ENCODE results near the gene ADCY10.
A peak's percentile ranks its signal among the peaks of the same experiment; 100 is the strongest.

The ADCY10 gene

GRCh38 chr1:167937709-167938010, 23.7 kb upstream of the ADCY10 start:
- H3K4me3 ChIP-seq (replicated peaks; ENCODE audit: insufficient read depth, low read length), result peak overlapping the region; percentile 83
- no peak for DNase-seq (ENCODE audit: low read depth in 1 of 2, low spot score in 1 of 2)
- TF ChIP-seq POLR2AphosphoS5 (IDR thresholded peaks at IDR 0.05; ENCODE audit: low read depth) (no peak), SPI1 (IDR thresholded peaks at IDR 0.05; ENCODE audit: borderline replicate concordance, low read depth) (no peak), GABPA (IDR thresholded peaks at IDR 0.05; ENCODE audit: low read depth) (no peak)
- TF ChIP-seq, protein P1, sequence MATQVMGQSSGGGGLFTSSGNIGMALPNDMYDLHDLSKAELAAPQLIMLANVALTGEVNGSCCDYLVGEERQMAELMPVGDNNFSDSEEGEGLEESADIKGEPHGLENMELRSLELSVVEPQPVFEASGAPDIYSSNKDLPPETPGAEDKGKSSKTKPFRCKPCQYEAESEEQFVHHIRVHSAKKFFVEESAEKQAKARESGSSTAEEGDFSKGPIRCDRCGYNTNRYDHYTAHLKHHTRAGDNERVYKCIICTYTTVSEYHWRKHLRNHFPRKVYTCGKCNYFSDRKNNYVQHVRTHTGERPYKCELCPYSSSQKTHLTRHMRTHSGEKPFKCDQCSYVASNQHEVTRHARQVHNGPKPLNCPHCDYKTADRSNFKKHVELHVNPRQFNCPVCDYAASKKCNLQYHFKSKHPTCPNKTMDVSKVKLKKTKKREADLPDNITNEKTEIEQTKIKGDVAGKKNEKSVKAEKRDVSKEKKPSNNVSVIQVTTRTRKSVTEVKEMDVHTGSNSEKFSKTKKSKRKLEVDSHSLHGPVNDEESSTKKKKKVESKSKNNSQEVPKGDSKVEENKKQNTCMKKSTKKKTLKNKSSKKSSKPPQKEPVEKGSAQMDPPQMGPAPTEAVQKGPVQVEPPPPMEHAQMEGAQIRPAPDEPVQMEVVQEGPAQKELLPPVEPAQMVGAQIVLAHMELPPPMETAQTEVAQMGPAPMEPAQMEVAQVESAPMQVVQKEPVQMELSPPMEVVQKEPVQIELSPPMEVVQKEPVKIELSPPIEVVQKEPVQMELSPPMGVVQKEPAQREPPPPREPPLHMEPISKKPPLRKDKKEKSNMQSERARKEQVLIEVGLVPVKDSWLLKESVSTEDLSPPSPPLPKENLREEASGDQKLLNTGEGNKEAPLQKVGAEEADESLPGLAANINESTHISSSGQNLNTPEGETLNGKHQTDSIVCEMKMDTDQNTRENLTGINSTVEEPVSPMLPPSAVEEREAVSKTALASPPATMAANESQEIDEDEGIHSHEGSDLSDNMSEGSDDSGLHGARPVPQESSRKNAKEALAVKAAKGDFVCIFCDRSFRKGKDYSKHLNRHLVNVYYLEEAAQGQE (IDR thresholded peaks at IDR 0.05; ENCODE audit: insufficient replicate concordance, low read depth), result no peak
- TF ChIP-seq, protein P2, sequence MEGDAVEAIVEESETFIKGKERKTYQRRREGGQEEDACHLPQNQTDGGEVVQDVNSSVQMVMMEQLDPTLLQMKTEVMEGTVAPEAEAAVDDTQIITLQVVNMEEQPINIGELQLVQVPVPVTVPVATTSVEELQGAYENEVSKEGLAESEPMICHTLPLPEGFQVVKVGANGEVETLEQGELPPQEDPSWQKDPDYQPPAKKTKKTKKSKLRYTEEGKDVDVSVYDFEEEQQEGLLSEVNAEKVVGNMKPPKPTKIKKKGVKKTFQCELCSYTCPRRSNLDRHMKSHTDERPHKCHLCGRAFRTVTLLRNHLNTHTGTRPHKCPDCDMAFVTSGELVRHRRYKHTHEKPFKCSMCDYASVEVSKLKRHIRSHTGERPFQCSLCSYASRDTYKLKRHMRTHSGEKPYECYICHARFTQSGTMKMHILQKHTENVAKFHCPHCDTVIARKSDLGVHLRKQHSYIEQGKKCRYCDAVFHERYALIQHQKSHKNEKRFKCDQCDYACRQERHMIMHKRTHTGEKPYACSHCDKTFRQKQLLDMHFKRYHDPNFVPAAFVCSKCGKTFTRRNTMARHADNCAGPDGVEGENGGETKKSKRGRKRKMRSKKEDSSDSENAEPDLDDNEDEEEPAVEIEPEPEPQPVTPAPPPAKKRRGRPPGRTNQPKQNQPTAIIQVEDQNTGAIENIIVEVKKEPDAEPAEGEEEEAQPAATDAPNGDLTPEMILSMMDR (IDR thresholded peaks at IDR 0.05; ENCODE audit: insufficient read depth, low read length), result no peak
- peak overlapping the region; percentile 100 for H3K27ac ChIP-seq (replicated peaks)
- H3K27me3 ChIP-seq (ENCODE audit: insufficient read depth, poor library complexity, severe bottlenecking), result no peaks in the 10 kb centered on the region

DNA sequence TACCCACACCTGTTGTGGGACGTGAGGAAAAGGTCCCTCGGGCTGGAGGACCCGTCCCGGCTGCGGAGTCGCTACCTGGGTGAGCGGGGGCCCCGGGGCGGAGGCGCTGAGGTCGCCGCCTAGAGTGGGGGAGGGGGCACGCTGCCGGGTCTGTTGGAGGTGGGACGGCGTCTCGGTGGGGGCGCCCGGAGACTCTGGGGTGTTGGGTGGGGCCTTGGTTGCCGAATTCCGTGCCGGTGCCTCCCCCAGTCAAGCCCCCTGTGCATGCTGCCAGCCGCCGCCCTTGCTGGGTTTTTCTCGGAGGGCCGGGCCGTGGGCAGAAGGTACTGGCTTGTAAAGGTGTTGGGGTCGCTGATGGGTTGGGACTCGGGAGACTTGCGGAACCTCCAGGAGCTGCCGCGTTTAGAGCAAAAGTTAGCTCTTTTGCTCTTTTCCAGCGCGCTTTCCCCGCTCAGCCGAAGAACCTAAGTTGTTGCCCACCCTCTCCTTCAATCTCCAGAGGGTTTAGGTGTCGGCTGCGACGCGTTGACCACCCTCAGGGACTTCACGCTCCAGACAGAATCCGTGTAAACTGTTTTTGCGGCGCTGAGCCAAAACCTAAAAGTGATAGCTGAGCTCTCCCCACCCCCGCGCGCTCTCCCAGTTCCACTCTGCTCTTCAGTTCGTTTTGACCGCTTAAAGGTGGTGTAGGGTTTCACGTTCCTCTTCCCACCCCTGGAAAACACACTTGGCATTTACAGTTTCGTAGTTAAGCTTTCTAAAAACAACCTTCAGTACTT, 23.2 kb upstream of the ADCY10 start, which contains the start of gene MPC2:
Gene MPC2, minus strand, starts transcription at position 143 of the 779 bp plus-strand sequence. CDS start 1,231 bp downstream, outside the sequence.
- TF ChIP-seq POLR2AphosphoS5 (IDR thresholded peaks at IDR 0.05; ENCODE audit: low read depth) (peak; percentile 45; the same call in 1 of the 2 replicates), SPI1 (IDR thresholded peaks at IDR 0.05; ENCODE audit: borderline replicate concordance, low read depth) (peak; percentile 7; the same call in 1 of the 2 replicates), GABPA (IDR thresholded peaks at IDR 0.05; ENCODE audit: low read depth) (no peak)
- TF ChIP-seq, protein P2 (IDR thresholded peaks at IDR 0.05; ENCODE audit: insufficient read depth, low read length), result no peak
- TF ChIP-seq, protein P1 (IDR thresholded peaks at IDR 0.05; ENCODE audit: insufficient replicate concordance, low read depth), result peak; percentile 51
- H3K4me3 ChIP-seq (replicated peaks; ENCODE audit: insufficient read depth, low read length), result peak within 1 kb of the TSS; percentile 83
- H3K27me3 ChIP-seq (ENCODE audit: insufficient read depth, poor library complexity, severe bottlenecking), result no peaks in the 10 kb centered on the region
- DNase-seq (ENCODE audit: low read depth in 1 of 2, low spot score in 1 of 2), result peak in 1 of 2 experiments; percentile 63
- H3K27ac ChIP-seq (replicated peaks), result peak within 1 kb of the TSS; percentile 100

DNA sequence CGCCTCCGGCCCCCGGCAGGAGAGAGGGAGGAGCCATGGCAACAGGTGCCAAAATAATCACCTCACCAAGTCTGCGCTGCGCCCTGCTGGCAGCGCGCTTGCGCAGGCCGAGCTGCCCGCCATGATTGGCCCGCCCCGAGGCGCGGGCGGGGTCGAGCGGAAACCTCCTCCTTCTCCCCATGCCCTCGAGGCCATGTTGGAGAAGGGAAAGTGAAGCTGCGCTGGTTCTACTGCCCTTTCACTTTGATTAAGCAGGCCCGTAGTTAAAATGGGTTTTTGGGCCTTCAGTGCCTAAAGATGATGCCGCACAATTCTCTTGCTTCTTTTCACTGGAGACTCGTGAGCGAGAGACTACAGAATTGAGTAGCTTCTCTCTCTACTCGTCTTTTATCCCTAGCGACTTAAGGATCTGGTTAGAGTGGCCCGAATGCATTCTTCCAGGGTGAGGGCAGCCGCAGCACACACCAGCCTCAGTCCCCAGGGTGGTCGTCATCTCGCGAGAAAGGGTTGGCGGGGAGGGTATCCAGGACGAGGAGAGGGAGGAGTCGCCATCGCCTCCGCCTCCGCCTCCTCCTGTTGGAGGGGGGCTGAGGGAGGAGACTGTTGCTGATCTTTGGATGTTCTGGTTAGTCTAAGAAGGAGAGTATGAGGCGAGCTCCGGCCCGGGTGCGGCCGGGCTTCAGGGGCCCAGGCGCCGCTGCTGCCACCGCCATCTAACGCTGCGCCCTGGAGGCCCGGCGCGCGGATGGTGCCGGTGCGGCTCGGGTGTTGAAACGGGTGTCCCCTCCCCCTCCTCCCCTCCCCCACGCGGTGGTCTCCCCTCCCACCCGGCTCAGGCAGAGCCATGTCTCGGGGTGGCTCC, 22.4 kb upstream of the ADCY10 start, which contains the start of gene DCAF6:
Gene DCAF6, plus strand, starts transcription at position 616 of the 862 bp plus-strand sequence. Its CDS starts 229 bp downstream, at position 845.
- peak; percentile 94 to 97 for DNase-seq (ENCODE audit: low read depth in 1 of 2, low spot score in 1 of 2)
- Histone ChIP-seq H3K27me3 (ENCODE audit: insufficient read depth, poor library complexity, severe bottlenecking) (no peaks in the 10 kb centered on the region), H3K4me3 (replicated peaks; ENCODE audit: insufficient read depth, low read length) (peak within 1 kb of the TSS; percentile 83), H3K27ac (replicated peaks) (peak within 1 kb of the TSS; percentile 100)
- TF ChIP-seq, protein P2 (IDR thresholded peaks at IDR 0.05; ENCODE audit: insufficient read depth, low read length), result no peak
- TF ChIP-seq, protein P1 (IDR thresholded peaks at IDR 0.05; ENCODE audit: insufficient replicate concordance, low read depth), result no peak
- TF ChIP-seq SPI1 (IDR thresholded peaks at IDR 0.05; ENCODE audit: borderline replicate concordance, low read depth) (no peak), POLR2AphosphoS5 (IDR thresholded peaks at IDR 0.05; ENCODE audit: low read depth) (peak; percentile 75), GABPA (IDR thresholded peaks at IDR 0.05; ENCODE audit: low read depth) (no peak)

All from HL-60 (cell line).